Neural progenitor cell (in vitro differentiated cells): Measurements from ENCODE around the gene SEPTIN1. TPM values are rescaled to one million over a fixed set of nuclear protein-coding genes. Genes with fewer than 3 reads are reported as not detected.

Experiments used
- small RNA-seq: library from RNA; depleted of rRNA; stranded (forward); fragments of <200 nt; gene quantifications from one replicate; pipeline ENCODE3, GENCODE V24; 2015
- total RNA-seq: library from RNA; depleted of rRNA; stranded (reverse); fragments of >200 nt; gene quantifications from 2 replicates; pipeline ENCODE4 v1.2.3, GENCODE V29; 2015; ENCODE audit warnings: low replicate concordance

Gene SEPTIN1
- total RNA-seq, 1 donor from 2014 or later: not detected

Small RNA genes within 50 kb of the gene (small RNA-seq; reads per million reads assigned to genes)
- gene RF00406: 0.50 reads per million, percentile 55 among the genes with 10 or more reads in this experiment

Other genes starting within 250 kb of the SEPTIN1 start
- 9.4 and 10.6 TPM in 2 replicates for gene CORO1A, start 199.0 kb downstream of the SEPTIN1 start, total RNA-seq
- gene BOLA2B, start 188.9 kb downstream of the SEPTIN1 start, total RNA-seq: 90.4 and 133 TPM in 2 replicates
- gene SLX1A, start 188.7 kb downstream of the SEPTIN1 start, total RNA-seq: 10.4 and 31.7 TPM in 2 replicates
- 6.2 and 8.5 TPM in 2 replicates for gene SULT1A3, start 183.3 kb downstream of the SEPTIN1 start, total RNA-seq
- 1.9 and 4.0 TPM in 2 replicates for gene NPIPB13, start 134.1 kb downstream of the SEPTIN1 start, total RNA-seq
- 30.4 and 55.1 TPM in 2 replicates for gene CD2BP2, start 27.3 kb downstream of the SEPTIN1 start, total RNA-seq
- 8.2 and 23.4 TPM in 2 replicates for gene TBC1D10B, start 12.1 kb downstream of the SEPTIN1 start, total RNA-seq
- gene MYL11, start 7.8 kb downstream of the SEPTIN1 start, total RNA-seq: 0.68 and 4.1 TPM in 2 replicates
- 39.3 and 41.8 TPM in 2 replicates for gene ZNF48, start 12.9 kb upstream of the SEPTIN1 start, total RNA-seq
- gene ZNF771, start 25.0 kb upstream of the SEPTIN1 start, total RNA-seq: 6.0 and 17.7 TPM in 2 replicates
- gene DCTPP1, start 47.5 kb upstream of the SEPTIN1 start, total RNA-seq: 30.4 and 47.9 TPM in 2 replicates
- gene SEPHS2, start 63.3 kb upstream of the SEPTIN1 start, total RNA-seq: 9.0 and 13.9 TPM in 2 replicates
- gene ITGAL, start 90.2 kb upstream of the SEPTIN1 start, total RNA-seq: not detected in 2 replicates
- 15.5 and 49.9 TPM in 2 replicates for gene ZNF768, start 144.0 kb upstream of the SEPTIN1 start, total RNA-seq
- 7.0 and 14.5 TPM in 2 replicates for gene ZNF747, start 152.3 kb upstream of the SEPTIN1 start, total RNA-seq
- 3.6 and 12.6 TPM in 2 replicates for gene ZNF764, start 175.8 kb upstream of the SEPTIN1 start, total RNA-seq
- gene ZNF688, start 189.2 kb upstream of the SEPTIN1 start, total RNA-seq: 3.6 and 6.2 TPM in 2 replicates
- 17.8 and 19.5 TPM in 2 replicates for gene ZNF785, start 203.1 kb upstream of the SEPTIN1 start, total RNA-seq
- gene ZNF689, start 227.8 kb upstream of the SEPTIN1 start, total RNA-seq: 9.2 and 15.3 TPM in 2 replicates